HEK293T (cell line): ENCODE results near the gene RNASEH2A.

Experiments used
- CTCF ChIA-PET: fragments of 350-600 bp; formaldehyde crosslinking; extraction: SDS; loops from one replicate; lab custom pipeline; 2021; ENCODE audit warnings: antibody characterized with exemption, inconsistent platforms; lab: Yijun Ruan, JAX
- POLR2A ChIA-PET: fragments of 350-600 bp; formaldehyde crosslinking; extraction: SDS; loops from one replicate; lab custom pipeline; 2020; ENCODE audit warnings: antibody characterized with exemption, inconsistent platforms; lab: Yijun Ruan, JAX
- DNase-seq: peaks from one replicate; pipeline ENCODE4 v3.0.0; 2012; ENCODE audit warnings: mixed read lengths; ENCODE audit errors: extremely low spot score
- ARNT ChIP-seq: fragments of 450-650 bp; IDR thresholded peaks from 2 replicates; pipeline ENCODE4 v1.6.1; 2017; ENCODE audit warnings: mild to moderate bottlenecking
- BHLHE40 ChIP-seq: fragments of 450-650 bp; IDR thresholded peaks from 2 replicates; pipeline ENCODE4 v1.6.1; 2016; ENCODE audit warnings: mild to moderate bottlenecking, moderate library complexity, borderline replicate concordance
- CTBP1 ChIP-seq: fragments of 450-650 bp; IDR thresholded peaks from 2 replicates; pipeline ENCODE4 v1.6.1; 2016; ENCODE audit warnings: borderline replicate concordance
- ELF4 ChIP-seq: fragments of 450-650 bp; IDR thresholded peaks from 2 replicates; pipeline ENCODE4 v1.6.1; 2017; ENCODE audit warnings: antibody characterized with exemption
- FOXA1 ChIP-seq: fragments of 450-650 bp; IDR thresholded peaks from 2 replicates; pipeline ENCODE4 v1.6.1; 2016; ENCODE audit warnings: mild to moderate bottlenecking
- FOXK2 ChIP-seq: fragments of 450-650 bp; IDR thresholded peaks from 2 replicates; pipeline ENCODE4 v1.6.1; 2016; ENCODE audit warnings: mild to moderate bottlenecking
- FOXM1 ChIP-seq: fragments of 450-650 bp; IDR thresholded peaks from 2 replicates; pipeline ENCODE4 v1.6.1; 2017; ENCODE audit warnings: mild to moderate bottlenecking, borderline replicate concordance
- HDGF ChIP-seq: fragments of 450-650 bp; IDR thresholded peaks from 2 replicates; pipeline ENCODE4 v1.6.1; 2017; ENCODE audit warnings: antibody characterized with exemption, borderline replicate concordance
- L3MBTL2 ChIP-seq: fragments of 450-650 bp; conservative IDR thresholded peaks from 2 replicates; pipeline ENCODE4 v1.6.1; 2016; ENCODE audit warnings: mild to moderate bottlenecking
- LEF1 ChIP-seq: fragments of 450-650 bp; IDR thresholded peaks from 2 replicates; pipeline ENCODE4 v1.6.1; 2017; ENCODE audit warnings: mild to moderate bottlenecking, borderline replicate concordance
- NFRKB ChIP-seq: fragments of 450-650 bp; IDR thresholded peaks from 2 replicates; pipeline ENCODE4 v1.6.1; 2016; ENCODE audit warnings: mild to moderate bottlenecking, moderate library complexity
- PKNOX1 ChIP-seq: fragments of 450-650 bp; IDR thresholded peaks from 2 replicates; pipeline ENCODE4 v1.6.1; 2016
- SP1 ChIP-seq: fragments of 450-650 bp; IDR thresholded peaks from 2 replicates; pipeline ENCODE4 v1.6.1; 2017
- SUZ12 ChIP-seq: fragments of 450-650 bp; IDR thresholded peaks from 2 replicates; pipeline ENCODE4 v1.6.1; 2016; ENCODE audit warnings: mild to moderate bottlenecking
- TARDBP ChIP-seq: fragments of 450-650 bp; IDR thresholded peaks from 2 replicates; pipeline ENCODE4 v1.6.1; 2016
- ZNF384 ChIP-seq: fragments of 450-650 bp; IDR thresholded peaks from 2 replicates; pipeline ENCODE4 v1.6.1; 2016

The RNASEH2A gene

GRCh38 chr19:12800466-12800770 is 6.0 kb upstream of the RNASEH2A start:
- TF ChIP-seq ZNF384 (no peak), BHLHE40 (no peak), LEF1 (no peak), PKNOX1 (no peak), CTBP1 (no peak)
- ChIA-PET CTCF (interaction anchor here (0.8 to 1.8 kb wide), 3 partner anchors 34 to 43 kb away, joined by 5 to 9 read pairs (median 6); no protein-coding TSS in a partner anchor), POLR2A (interaction anchor here (0.9 to 2.1 kb wide), 5 partner anchors 8 to 64 kb away, joined by 3 to 6 read pairs (median 4); partner anchors contain the start of genes GET3 and JUNB)
- DNase-seq = no peak

DNA sequence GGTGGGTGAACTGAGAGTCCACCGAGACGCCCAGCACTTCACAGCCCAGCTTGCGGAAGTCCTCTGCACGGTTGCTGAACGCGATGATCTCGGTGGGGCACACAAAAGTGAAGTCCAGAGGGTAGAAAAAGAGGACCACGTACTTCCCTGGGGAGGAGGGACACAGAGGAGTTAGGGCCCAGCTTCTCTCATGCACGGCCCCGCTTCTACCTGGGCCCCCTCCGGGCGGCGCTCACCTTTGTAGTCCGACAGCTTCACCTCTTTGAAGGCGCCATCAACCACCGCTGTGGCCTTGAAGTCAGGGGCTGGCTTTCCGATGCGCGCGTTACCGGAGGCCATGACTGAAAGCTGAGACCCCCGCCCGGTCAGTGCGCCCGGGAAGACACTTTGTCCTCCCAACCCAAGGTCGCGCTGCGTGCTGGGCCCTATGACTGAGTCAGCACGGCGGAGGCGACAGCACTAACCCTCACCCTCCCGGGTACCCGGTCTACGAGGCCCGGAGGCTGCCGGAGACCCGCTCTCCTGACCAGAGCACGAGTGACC is 5.4 kb upstream of the RNASEH2A start:
- no peak for DNase-seq
- CTCF ChIA-PET = interaction anchor here (0.8 to 1.8 kb wide), 3 partner anchors 35 to 44 kb away, joined by 5 to 9 read pairs (median 6); no protein-coding TSS in a partner anchor
- TF ChIP-seq FOXM1 (no peak), FOXA1 (no peak), ZNF384 (no peak), FOXK2 (no peak), L3MBTL2 (no peak), SUZ12 (no peak), HDGF (no peak), ELF4 (no peak), ARNT (no peak), CTBP1 (no peak), TARDBP (no peak), PKNOX1 (no peak), LEF1 (no peak), BHLHE40 (no peak), NFRKB (no peak), SP1 (no peak)
- POLR2A ChIA-PET = interaction anchor here (1.0 to 2.1 kb wide), 4 partner anchors 9 to 40 kb away, joined by 3 to 6 read pairs (median 4); partner anchors contain the start of gene JUNB

DNA sequence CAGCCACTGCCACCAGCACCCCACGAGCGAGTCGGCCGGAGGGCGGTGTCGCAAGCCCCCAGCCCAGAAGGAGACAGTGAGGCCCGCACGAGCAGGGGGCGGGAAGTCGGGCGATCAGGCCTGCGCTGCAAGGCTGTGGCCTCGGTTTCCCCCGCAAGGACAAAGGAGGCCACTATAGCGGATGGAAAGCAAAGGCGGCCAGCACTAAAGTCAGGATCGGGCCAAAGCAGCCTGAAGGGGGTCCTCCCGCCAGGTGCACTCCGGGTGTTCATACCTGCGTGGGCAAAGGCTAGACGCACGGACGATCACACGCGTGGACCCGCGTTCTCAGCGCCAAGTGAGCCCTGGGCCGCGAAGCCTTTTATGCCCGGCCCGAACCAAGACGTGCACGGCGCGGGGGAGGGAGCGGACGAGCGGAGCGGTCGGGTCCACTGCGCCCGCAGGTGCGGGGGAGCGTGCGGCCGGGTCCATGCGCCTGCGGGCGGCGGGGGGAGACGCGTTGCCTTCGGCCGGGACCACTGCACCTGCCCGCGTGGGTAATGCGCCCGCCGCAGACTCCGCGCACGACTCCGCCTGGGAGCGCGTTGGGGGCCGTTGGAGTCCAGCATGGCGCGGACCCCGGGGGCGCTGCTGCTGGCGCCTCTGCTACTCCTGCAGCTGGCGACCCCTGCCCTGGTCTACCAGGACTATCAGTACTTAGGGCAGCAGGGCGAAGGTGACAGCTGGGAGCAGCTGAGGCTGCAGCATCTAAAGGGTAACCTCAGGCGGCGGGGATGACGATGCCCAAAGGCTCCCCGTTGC is 4.7 kb upstream of the RNASEH2A start, which contains the start of the genes PRDX2 and THSD8:
PRDX2 (minus strand) TSS at position 335 of the 801 bp plus-strand sequence. CDS start 539 bp downstream, outside the sequence.
THSD8 (plus strand) TSS at position 604 of the 801 bp plus-strand sequence; CDS start at position 607, 3 bp downstream.
- DNase-seq = peak; percentile 86
- ChIA-PET CTCF (interaction anchor here (1.6 to 1.8 kb wide), 2 partner anchors 24 to 44 kb away, joined by 5 to 9 read pairs; no protein-coding TSS in a partner anchor), POLR2A (interaction anchor here (1.2 to 1.6 kb wide), 5 partner anchors 9 to 46 kb away, joined by 3 to 9 read pairs (median 5); partner anchors contain the start of gene JUNB)
- TF ChIP-seq FOXA1 (no peak), ELF4 (no peak), SUZ12 (no peak), NFRKB (no peak), SP1 (no peak), PKNOX1 (no peak), CTBP1 (no peak; the same call in 1 of the 2 replicates), TARDBP (no peak), FOXM1 (peak; percentile 76; the same call in 1 of the 2 replicates), L3MBTL2 (peak; percentile 42), ARNT (no peak), HDGF (no peak), LEF1 (no peak; the same call in 1 of the 2 replicates)

- ChIA-PET POLR2A (interaction anchor here (1.2 to 1.6 kb wide), 3 partner anchors 9 to 45 kb away, joined by 3 to 9 read pairs (median 5); partner anchors contain the start of gene JUNB), CTCF (interaction anchor here (1.6 kb wide), 1 partner anchor 25 kb away, joined by 5 read pairs; no protein-coding TSS in a partner anchor)
- DNase-seq = no peak
- TF ChIP-seq FOXK2 = no peak
- TF ChIP-seq PKNOX1 = no peak
- TF ChIP-seq CTBP1 = no peak
- no peak for TF ChIP-seq TARDBP
- no peak for TF ChIP-seq ELF4
- TF ChIP-seq NFRKB = no peak
- no peak for TF ChIP-seq BHLHE40
- TF ChIP-seq ARNT = no peak
- TF ChIP-seq SP1 = no peak
- TF ChIP-seq ZNF384 = no peak
Measured at GRCh38 chr19:12802267-12803106, 3.9 kb upstream of the RNASEH2A start.
